Measurements from ENCODE around the gene FXYD7. TPM values are rescaled to one million over a fixed set of nuclear protein-coding genes. Genes with fewer than 3 reads are reported as not detected.

Gene FXYD7
- total RNA-seq, result under 0.01 TPM in 1 of 2 replicates, not detected in the other

DNA sequence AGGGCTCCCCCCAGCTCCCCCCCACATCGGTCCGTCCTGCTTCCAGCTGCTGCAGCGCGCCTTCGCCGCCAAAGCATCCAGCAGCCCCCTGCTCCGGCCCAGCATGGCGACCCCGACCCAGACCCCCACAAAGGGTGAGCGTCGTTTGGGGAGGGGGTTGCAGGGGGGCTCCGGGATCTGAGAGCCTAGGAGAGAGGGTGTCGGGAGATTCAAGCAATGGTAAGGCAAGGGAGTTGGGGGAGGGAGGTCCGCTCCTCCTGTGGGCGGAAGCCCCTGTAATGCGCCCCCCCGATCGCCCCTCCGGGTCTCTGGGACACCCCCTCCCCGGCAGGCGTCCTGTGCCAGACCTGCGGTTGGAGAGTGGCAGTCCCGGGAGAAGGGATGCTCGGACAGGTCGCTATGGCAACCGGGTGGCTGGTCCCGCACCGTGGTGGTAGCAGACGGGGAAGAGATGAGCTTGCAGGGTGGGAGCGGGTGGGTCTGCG, at the start of gene FXYD7:
FXYD7 (plus strand) TSS at position 25 of the 485 bp plus-strand sequence; CDS start at position 104, 79 bp downstream.
- TF ChIP-seq CTCF (IDR thresholded peaks at IDR 0.05; ENCODE audit: insufficient read depth, low read depth, low read length), result peak; percentile 2
- DNase-seq (ENCODE audit: low read depth), result no peak
- H3K4me3 ChIP-seq (ENCODE audit: low read depth, low read length), result no peak within 1 kb of the TSS

DNA sequence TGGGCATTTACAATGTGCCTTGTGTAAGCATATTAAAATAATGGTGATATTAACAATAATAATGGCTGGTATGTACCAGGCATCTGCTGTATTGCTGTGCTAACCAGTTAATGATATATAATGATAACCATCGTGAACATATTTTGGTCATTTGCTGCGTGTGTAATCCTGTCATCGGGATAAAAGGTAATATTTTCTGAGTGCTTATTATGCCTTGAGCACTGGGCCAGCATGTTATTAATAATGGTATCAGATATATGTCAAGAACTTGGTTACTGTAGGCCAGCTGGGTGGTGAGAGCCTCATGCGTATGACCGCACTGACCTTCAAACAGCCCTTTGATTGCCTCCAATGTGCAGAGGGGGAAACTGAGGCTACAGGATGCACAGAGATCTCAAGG, 49.6 kb upstream of the FXYD7 start:
- no peak overlapping the region for H3K4me3 ChIP-seq (ENCODE audit: low read depth, low read length)
- no peak for DNase-seq (ENCODE audit: low read depth)
- no peak for TF ChIP-seq CTCF (IDR thresholded peaks at IDR 0.05; ENCODE audit: insufficient read depth, low read depth, low read length)

DNA sequence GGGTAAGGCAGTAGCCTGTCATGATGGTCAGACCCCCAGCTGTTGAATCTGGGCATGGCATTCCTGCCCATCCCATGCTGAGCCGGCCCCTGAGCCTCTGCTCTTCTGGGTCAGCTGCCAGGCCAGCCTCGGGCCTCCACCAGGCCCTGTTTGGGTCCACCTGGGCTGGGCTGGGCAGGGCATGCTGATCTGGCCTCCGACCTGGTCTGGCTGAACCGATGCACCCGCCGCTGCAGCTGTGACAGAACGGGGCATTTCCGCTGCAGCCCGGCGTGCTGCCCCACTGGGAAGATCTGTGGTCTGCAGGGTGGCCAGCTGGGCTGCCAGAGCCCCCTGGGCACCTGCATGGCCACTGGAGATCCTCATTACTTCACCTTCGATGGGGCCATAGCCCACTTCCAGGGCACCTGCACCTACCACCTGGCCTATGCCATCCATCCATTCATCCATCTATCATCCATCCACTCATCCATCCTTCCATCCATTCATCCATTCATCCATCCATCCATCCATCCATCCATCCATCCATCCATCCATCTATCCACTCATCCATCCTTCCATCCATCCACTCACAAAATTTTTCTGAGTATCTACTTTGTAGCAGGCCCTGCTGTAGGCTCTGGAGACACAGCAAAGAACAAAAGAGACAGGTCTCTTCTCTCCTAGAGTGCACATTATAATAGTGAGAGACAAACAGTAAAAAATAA, 49.0 kb upstream of the FXYD7 start:
- no peak overlapping the region for H3K4me3 ChIP-seq (ENCODE audit: low read depth, low read length)
- no peak for TF ChIP-seq CTCF (IDR thresholded peaks at IDR 0.05; ENCODE audit: insufficient read depth, low read depth, low read length)
- no peak for DNase-seq (ENCODE audit: low read depth)

- no peak for TF ChIP-seq CTCF (IDR thresholded peaks at IDR 0.05; ENCODE audit: insufficient read depth, low read depth, low read length)
- DNase-seq (ENCODE audit: low read depth), result no peak
Measured at GRCh38 chr19:35094656-35095055, 48.4 kb upstream of the FXYD7 start.

GRCh38 chr19:35095667-35096368, 47.2 kb upstream of the FXYD7 start:
- DNase-seq (ENCODE audit: low read depth), result no peak
- no peak for TF ChIP-seq CTCF (IDR thresholded peaks at IDR 0.05; ENCODE audit: insufficient read depth, low read depth, low read length)
- H3K4me3 ChIP-seq (ENCODE audit: low read depth, low read length), result no peak overlapping the region

More at GRCh38 chr19:35094656-35095055, 48.4 kb upstream of the FXYD7 start:
- H3K4me3 ChIP-seq (ENCODE audit: low read depth, low read length), result no peak overlapping the region

DNA sequence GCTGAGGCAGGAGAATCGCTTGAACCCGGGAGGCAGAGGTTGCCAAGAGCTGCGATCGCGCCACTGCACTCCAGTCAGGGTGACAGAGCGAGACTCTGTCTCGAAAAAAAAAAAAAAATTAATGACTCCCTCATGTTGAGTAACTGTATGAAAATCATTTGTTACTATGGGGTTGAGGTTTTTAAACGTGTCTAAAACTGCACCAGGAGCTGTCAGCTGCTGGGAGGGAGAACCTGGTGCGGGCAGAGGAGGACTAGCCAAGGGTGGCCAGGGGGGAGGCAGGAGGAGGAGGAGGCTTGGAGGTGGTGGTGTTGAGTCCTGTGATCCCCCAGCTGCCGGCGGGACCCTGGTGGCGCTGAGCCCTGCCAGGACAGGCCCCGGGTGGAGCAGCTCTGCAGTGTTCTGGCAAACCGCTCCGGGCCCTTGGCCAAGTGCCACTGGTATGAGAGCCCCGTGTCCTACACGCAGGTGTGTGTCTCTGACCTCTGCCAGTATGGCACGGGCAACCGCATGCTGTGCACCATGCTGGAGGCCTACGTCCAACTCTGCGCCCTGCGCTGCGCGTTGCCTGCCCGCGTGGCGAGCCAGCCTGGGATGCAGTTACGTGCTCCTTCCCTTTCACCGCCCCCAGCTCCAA, 44.5 kb upstream of the FXYD7 start:
- TF ChIP-seq CTCF (IDR thresholded peaks at IDR 0.05; ENCODE audit: insufficient read depth, low read depth, low read length), result no peak
- no peak for DNase-seq (ENCODE audit: low read depth)
- H3K4me3 ChIP-seq (ENCODE audit: low read depth, low read length), result no peak overlapping the region

Measured in fibroblast of villous mesenchyme (primary cell).